ENCODE data around the gene DPM1.

The DPM1 gene

DNA sequence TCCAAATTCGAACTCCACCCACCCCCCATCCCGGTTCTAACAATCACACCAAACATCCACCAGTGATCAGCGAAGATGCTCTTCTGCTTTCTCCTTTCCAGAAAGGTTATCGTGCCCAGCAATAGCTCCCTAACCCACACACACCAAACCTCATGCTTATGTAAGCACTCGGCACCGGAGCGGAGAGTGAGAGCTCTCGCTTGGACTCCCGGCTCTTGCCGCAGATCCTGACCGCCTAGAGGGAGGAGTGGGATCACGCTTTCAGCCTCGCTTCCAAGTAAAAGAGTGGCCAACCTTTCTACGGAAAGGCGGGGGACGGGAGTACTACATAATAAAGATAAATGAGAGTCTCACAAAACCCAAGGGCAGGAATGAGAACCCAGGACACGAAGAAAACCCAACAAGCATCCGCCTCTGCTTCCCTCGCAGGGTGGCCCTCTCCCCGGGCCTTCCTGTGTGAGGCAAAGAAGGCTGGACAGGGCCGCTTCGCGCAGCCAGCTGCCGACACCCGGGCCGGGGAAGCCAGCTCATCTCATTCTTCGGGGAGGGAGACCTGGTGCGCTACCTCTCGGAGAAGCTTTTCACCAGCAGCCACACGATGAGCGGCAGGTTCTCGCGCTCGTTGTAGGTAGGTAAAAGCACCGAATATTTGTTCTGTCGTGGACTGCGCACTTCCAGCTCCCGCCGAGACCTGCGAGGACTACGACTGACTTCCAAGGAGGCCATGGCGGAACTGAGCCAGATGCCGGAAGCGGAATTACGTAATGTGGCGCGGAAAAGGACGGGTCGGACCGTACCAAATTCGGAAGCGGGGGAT is at the start of gene DPM1:
TSS of gene DPM1 (minus strand) at position 735 of the 817 bp plus-strand sequence. CDS start at position 726, 9 bp downstream.
- peak; percentile 81 for ATAC-seq
- peak; percentile 88 for DNase-seq

DNA sequence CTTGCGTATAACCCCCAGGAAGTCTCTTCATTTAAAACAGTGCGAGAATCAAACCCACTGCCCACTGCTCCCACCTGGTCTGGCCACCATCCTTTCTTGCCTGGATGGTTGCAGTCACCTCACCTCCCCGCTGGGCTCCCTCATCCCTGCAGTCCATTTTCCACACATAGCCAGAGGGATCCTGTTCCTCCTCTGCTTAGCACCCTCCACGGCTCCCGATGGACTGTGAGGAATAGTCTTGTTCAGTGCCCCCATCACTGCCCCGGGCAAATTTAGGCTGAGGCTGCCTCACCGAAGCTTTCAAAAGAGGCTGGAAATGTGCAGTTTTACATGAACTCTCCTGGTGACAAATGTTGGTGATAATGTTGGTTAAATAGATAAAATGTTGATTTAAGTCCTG is 46.9 kb upstream of the DPM1 start:
- DNase-seq (no peak), ATAC-seq (no peak)

DNA sequence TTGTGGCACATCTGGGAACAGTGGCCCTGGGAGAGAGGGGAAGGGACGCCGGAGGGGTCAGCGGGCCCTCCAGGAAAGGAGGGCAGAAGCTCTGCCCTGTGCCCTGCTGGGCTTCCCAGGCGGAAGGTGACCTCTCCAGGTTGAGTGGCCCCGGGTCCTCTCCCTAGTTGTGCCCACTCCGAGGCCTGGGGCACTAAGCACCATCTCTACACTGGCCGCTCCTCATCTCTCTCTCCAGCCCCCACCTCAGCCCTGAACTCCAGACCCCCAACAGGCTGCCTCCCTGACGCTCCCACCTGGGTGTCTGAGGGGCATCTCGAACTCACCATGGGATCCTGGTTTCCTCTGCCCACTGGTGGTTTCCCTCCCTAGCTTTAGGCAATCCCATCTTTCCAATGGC is 46.4 kb upstream of the DPM1 start:
- ATAC-seq: no peak
- no peak for DNase-seq

DNA sequence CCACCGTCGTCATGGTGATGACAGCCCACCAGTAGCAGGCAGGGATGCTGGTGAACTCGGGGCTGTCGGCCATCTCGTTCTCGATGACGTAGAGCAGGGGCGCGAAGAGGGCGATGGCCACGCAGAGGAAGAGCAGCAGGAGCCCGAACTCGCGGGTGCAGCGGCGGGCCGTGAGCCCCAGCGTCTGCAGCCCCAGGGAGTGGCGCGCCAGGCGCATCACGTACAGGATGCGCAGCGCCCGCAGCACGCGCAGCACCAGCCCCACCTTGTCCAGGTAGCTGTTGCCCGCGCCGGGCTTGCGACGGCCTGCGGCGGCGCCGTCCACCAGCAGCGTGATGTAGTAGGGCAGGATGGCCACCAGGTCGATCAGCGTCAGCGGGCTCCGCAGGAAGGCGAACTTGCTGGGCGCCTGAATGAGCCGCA is 46.0 kb upstream of the DPM1 start:
- ATAC-seq (no peak), DNase-seq (no peak)

DNA sequence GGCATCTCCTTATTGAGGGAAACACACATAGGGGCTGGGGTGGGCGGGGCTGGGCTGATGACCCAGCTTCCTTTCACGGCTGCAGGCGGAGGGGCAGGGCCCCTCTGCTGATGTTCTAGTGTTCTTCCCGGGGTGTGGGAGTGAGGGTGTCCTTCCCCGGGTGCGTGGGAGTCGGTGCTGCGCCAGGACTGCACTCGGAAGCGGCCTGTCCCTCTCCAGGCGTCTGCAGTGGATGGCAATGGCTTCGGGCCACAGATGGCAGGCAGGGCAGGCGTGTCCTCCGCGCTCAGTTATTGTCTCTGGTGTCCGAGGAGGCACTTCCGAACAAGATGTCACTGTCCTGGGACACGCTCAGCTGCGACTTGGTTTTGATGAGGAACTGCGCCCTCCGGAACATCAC is 45.4 kb upstream of the DPM1 start:
- no peak for DNase-seq
- ATAC-seq: no peak

DNA sequence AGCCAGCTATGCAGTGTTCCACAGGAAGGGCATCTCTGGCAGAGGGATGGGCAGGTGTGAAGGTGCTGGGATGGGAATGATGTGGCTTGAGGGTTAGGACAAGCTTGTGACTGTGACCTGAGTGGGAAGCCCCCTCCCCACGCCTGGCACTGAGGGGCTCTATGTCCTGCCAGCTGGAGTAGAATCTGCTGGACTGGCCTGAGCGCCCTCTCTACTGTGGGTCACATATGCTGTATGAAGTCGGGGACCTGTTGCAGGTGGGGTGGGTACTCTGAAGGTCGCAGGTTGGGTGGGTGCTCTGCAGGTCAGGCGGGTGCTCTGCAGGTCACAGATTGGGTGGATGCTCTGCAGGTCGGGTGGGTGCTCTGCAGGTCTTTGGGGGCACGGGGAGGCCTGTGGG is 44.3 kb upstream of the DPM1 start:
- no peak for ATAC-seq
- no peak for DNase-seq

DNA sequence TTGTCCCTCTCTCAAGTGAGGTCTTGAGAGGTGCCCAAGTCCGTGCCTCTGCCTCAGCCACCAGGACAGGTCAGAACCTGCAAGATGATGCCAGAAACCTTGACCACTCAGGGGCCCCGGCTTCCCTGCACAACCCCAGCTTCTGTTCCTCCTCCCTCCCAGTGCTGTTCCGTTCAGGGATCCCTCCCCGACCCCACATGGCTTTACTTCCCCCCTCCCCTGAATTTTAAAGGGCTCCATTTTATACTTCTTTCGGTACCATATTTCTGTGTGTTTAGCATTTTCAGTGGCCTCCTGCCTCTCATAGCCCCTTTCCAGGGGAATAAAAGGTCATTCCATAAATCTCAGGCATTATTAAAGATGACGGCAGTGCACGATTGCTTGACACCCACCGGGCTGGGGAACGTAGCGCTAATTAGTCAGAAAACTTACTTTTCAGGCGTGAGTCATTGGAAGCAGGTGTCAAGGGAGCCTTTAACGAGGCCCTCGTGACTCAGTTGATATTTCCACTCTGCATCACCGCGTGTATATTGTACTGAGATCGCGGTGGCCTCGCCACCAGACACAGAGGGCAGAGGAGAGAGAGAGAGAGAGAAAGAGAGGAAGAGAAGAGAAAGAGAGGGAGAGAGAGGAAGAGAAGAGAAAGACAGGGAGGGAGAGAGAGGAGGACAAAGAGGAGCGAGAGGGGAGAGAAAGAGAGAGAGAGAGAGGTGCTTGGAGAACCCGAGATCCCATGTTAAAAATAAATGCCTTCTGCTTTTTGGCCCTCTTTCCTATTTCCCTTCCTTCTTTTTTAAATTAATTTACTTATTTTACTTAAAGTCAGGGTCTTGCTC is 43.3 kb upstream of the DPM1 start:
- ATAC-seq (peak; percentile 65), DNase-seq (no peak)

DNA sequence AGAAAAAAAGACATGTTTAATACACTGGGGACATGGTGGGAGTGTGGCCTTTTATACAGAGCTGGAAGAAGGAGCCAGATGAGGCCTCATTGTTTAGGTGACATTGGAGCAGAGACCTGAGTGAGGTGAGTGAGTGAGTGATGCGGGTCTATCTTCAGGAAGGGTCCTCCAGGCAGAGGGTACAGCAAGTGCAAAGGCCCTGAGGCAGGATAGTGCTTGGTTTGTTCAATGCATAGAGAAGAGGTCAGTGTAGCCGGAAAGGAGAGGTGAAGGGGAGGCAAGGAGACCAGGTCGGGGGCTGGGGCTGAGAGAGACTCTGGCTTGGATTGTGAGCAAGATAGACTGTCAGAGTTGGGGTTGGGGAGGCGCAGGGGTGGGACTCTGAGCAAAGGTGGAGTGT is 41.0 kb upstream of the DPM1 start:
- ATAC-seq (no peak), DNase-seq (no peak)

DNA sequence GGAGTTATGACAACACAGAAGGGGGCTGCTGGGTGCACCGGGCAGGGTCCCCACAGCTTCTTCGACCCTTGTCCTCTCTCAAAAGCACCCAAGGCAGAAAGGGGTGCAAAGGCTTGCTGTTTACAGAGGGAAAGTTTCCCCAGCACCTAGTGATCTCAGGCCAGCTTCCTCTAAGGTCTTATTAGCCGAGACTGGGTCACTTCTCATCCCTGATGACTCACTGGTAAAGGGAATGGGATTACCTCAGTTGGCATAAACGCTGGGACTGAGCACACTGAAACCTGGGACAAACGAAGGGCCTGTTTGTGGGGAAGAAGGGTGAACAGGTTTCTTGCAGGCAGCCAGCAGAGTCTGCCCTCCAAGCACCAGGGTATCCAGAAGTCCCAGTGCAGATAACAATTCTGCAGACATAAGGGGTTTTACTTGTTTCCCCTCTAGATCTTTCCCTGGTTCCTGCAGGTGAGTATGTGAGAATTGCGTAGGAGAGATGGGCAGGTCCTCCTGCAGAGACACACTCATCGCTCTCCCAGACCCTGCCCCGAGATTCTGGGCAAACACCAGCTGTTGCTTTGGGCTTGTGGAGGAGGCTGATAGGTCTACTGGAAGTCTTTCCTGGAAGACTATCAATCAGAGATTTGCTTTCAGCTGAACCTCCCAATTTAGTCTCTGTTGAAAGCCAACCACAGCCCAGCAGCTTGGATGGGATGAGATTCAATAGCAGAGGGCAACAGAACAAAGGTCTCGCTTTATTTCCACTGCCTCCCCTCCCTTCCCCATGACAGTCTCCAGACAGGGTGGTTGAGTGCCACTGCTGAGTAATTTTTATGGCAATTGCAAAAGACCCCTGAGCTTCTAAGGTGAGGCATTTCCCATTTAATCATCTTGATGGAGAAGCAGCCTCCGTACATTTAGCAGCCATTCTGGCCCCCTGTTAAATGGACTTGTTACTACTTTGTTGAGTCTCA is 38.9 kb upstream of the DPM1 start:
- ATAC-seq: no peak
- no peak for DNase-seq

DNA sequence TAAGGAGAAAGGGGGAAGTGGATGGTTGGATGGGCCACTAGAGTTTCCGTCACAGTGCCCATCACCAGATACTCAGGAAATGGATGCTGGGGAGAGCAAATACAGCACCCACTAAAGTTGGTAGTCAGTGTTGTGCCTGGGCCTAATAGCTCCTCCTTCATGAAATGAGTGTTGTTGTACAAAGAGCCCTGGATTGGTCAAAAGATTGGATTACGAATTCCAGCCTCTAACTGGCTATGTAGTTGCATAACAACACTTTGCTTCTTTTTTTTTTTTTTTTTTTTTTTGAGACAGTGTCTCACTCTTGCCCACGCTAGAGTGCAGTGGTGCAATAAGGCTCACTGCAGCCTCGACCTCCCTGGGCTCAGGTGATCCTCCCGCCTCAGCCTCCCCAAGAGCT is 37.2 kb upstream of the DPM1 start:
- DNase-seq: no peak
- ATAC-seq: no peak

DNA sequence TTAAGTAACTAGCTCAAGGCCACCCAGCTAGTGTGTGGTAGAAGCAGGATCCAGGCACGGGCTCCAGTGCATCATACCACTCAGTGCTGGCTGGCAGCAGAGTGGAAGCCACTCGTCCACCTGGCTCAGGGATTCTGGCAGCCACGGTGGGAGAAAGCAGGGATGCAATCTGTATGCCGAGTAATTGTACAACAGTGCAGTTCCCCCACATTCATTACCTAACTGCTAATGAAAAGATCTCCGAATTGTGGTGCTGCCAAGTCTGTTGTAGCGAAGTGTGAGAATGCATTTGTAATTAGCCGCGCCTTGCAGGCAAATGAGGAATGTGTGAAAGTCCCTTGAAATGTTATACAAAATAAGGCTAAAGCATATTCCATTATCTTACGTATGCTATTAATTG is 35.5 kb upstream of the DPM1 start:
- ATAC-seq: no peak

DNA sequence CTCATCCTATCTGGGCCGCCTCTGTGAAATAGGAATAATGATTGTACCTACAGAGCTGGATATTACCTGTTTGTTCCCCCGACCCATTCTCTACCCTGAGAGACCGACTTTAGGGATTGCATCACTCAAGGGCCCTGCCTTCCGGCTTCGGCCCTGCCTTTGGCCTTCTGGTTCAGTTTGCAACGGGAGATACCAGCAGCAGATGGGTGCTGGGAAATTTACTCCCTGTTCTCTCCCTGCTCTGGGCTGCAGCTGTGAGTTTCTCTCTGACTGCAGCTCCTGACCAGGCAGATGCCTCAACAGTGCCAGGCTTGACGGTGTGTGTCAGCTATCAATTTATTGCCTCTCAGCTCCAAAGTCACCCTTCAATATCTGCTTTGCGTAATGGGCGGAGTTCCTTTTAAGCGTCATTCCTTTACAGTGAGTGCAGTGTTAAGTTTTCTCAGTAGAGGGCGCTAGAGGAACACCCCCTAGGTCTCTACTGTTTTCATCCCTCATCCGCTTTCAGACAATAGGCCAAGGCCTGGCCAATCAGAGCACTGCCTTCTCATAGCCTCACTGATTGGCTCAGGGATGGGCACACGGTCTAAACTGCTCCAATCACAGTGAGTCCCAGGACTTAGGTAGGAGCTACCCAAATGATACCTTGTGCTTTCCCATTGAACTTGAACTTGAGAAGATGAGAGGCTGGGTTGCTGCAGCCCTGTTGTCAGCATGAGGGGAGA is 34.6 kb upstream of the DPM1 start:
- DNase-seq (peak; percentile 50), ATAC-seq (peak; percentile 96)

More for the DNA sequence above, 35.5 kb upstream of the DPM1 start:
- no peak for DNase-seq

DNA sequence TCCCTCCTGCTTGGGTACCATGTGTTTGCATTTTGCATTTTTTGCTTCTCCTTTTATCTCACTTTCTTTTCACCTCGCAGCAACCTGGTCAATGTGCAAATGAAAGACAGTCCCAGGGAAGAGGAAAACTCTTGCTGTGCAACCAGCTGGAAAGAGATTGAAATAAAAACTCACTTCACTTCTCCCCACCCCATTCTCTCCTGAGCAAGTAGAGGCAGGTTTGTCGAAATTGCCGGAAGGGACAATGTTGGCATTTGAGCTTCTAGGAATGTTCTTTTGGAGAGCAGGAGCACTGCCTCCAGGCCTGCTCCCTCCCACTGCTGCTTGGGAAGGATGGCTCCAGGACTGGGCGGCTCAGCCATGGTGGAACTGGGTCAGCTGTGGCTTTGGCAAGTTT is 34.0 kb upstream of the DPM1 start:
- DNase-seq (no peak), ATAC-seq (no peak)

DNA sequence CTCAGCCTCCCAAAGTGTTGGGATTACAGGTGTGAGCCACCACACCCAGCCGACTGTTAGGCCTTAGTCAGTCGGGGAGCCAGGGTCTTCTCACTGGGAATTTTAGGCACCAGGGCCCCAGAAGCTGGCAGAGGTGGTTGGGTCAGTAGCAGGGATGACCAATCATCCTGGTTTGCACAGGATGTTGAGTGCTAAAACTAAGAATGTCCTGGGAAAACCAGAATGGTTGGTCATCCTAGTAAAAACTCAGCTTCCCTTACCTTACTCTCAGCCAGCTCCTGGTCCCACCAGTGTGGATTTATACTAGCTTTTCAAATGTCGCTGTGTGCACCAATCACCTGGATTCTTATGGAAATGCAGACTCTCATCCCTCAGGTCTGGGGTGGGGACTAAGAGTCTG is 32.7 kb upstream of the DPM1 start:
- ATAC-seq: no peak
- no peak for DNase-seq

DNA sequence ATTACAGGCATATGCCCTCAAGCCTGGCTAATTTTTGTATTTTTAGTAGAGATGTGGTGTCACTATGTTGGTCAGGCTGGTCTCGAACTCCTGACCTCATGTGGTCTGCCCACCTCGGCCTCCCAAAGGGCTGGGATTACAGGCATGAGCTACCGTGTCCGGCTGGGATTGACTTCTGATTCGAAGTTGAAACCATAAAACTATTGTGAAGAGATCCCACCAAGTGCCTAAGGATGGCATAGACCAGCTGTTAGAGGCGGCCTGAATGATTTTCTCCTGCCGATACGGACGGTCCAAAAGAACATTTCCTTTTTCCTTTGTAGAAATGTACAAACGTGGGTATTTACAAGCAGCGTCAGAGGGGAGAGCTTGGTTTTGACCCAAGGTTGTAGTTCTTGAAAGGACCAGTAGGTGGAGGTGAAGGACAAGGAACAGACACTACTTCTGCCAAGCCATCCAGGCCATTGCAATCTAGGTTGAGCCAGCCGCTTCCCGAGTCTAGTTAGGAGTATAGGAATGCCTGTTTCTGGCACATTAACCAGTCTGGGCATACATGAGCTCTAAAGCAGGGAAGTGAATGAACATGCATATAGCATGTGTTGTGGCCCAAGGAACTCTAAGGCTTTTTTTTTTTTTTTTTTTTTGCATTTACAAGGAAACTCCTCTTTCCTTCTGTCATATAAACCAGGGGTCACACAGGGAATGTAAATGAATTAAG is 29.3 kb upstream of the DPM1 start:
- ATAC-seq: peak; percentile 94
- DNase-seq: peak; percentile 69

DNA sequence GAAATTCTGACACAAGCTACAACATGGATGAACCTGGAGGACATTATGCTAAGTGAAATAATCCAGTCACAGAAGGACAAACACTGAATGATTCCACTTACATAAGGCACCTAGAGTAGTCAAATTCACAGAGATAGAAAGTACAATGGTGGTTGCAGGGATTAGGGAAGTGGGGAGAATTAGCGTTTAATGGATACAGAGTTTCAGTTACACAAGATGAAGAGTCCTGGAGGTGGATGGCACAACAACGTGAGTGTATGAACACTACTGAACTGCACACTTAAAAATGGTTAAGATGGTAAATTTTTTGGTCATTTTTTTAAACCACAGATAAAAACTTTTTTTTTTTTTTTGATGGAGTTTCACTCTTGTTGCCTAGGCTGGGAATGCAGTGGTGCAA is 25.0 kb upstream of the DPM1 start:
- ATAC-seq (no peak), DNase-seq (no peak)

DNA sequence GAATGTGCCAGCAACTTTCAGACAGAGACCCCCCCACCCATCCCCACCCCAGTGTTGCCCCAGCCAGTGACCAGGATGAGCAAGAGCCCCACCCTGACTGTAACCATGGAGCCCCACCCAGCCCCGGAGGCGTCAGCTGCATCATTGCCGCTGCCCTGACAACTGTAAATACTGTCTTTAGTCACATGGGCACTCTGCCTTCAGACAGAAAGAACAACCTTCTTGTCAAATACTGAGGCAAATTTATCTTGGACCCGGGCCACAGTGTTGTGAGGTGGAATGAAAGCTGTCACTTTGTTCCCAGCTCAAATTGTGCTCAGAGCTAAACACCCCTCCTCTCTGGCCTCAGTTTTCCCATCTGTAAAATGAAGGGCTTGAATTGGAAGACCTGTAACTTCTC is 24.0 kb upstream of the DPM1 start:
- no peak for ATAC-seq
- peak; percentile 24 for DNase-seq

DNA sequence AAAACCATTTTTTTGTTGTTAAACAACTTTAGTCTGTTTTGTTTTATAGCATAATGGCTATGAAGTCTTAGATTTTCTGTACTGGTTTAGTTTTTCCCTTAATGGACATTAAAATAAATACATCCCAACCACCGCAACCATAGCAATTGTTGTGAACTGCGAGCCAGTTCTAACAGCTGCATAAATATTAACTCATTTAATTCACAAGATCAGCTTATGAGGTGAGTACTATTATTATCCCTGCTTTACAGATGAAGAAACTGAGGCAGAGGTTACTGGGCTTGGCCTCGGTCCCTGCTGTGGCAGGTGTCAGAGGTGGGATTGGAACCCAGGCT is 23.3 kb upstream of the DPM1 start:
- no peak for DNase-seq
- ATAC-seq: no peak

DNA sequence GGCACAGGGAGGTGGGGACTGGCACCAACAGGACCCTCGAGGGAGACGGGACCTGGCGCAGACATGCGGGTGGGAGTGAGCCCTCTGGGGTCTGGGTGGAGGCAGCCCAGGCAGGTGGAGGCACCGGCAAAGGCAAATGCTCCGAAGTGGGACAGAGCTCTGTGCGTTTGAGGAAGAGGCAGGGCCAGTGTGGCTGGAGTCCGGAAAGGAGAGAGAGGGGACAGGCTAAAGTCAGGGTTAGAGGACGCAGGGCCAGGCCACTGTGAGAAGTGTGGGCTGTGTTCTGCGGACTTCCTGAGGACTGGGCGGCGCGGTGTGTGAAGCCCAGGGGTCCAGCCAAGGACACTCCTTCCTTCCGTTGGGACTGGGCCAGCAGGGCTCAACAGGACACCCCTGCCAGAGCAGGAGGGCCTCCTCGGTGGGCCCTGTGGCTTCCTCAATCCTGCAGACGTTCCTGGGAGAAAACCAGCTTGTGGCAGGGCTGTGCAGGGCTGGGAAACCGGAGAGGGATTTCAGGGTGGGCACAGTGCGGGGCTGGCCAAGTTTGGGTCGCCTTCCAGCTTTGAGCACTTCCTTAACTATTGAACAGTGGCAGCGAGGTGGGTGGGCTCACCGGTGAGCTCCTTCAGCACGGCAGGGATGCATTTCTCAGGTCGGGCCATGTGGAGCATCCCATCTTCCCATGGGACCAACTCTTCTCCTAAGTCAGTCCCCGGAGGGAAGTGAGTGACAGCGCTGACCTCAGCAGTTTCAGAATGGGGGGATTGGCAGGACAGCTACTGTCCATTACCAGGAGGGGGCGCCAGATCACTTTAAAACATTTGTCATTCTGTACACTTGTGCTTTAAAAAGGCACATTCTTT is 22.8 kb upstream of the DPM1 start:
- no peak for ATAC-seq
- DNase-seq: peak; percentile 86

DNA sequence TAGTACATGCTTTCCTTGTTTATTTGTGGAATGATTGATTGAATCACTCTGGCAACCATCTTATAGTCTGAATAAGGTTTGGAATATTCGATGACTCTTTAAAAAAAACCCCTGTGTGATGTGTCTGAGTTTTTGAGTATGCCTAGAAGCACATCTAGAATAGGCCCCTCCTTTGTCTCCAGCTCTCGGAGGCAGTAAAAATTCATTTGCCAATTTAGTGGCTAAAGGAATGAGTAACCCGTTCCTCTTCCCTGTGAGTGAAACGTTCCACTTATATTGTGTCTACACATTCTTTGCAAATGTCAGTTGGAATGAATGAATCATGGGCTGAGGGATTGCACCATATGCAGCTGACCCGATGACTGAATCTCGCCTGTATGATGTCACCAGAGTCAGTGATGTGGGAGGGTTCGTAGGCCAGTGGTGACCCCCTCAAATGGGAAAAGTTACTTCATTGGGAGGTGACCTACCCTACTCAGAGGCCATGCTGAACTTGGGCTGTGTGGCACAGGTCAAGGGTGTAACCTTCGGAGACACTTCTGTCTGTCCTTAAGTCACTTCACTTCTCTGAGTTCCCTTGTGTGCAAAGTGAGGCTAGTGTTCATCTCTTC is 21.8 kb upstream of the DPM1 start:
- peak; percentile 67 for DNase-seq
- peak; percentile 92 for ATAC-seq

Measured in stimulated activated naive CD8-positive, alpha-beta T cell treated with anti-CD3 and anti-CD28 coated beads, Interleukin-15, Interleukin-2, amounts not matched to agents 100 U/mL and 50 U/mL, for 24 hours (primary cell).